Measurements from ENCODE around the gene MPP4. TPM values are rescaled to one million over a fixed set of nuclear protein-coding genes. Genes with fewer than 3 reads are reported as not detected.

Gene MPP4
- total RNA-seq, 1 experiment from 2014 or later = not detected

DNA sequence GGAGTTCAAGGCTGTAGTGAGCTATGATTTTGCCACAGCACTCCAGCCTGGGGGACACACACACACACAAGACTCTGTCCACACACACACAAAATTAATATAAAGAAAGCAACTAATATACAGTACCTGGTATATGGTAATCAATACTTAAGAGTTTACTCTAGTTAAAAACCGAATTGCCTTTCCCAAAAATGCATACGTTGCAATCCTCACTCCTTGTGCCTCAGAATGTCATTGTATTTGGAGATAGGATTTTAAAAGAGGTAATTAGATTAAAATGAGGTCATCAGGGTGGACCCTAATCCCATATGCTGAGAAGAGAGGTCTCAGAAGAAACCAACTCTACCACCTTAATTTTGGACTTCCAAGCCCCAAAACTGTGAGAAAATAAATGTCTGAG is 90.9 kb downstream of the MPP4 start:
- Histone ChIP-seq H3K36me3 (ENCODE audit: low read depth) (no peaks in the 10 kb centered on the region), H3F3A (ENCODE audit: insufficient read depth, low read depth) (no peaks in the 10 kb centered on the region), H4K20me1 (ENCODE audit: insufficient read depth) (no peaks in the 10 kb centered on the region), H2AFZ (no peak overlapping the region), H3K27ac (no peak overlapping the region), H3K4me2 (no peak overlapping the region), H3K4me3 (no peak overlapping the region), H3K9me2 (ENCODE audit: insufficient read depth) (no peaks in the 10 kb centered on the region), H3K4me1 (replicated peaks; ENCODE audit: insufficient read depth) (peaks cover 12% of the 10 kb centered on the region; the same call in 1 of the 2 replicates), H3K9me3 (ENCODE audit: insufficient read depth, low read depth) (no peaks in the 10 kb centered on the region), H3K79me2 (ENCODE audit: low read depth) (no peaks in the 10 kb centered on the region), H3K27me3 (ENCODE audit: insufficient read depth, low read depth) (no peaks in the 10 kb centered on the region)
- DNase-seq = no peak
- BruUV-seq (replicated peaks) = no TSS peak
- ChIA-PET POLR2A (ENCODE audit: unreplicated experiment) (interaction anchor here (0.6 kb wide), 1 partner anchor 630 kb away, joined by 8 read pairs; no protein-coding TSS in a partner anchor), CTCF (no interaction called here)
- intact Hi-C loops (cut with micrococcal nuclease; ENCODE audit: unreplicated experiment) = no loop called here
- TF ChIP-seq, protein P1, sequence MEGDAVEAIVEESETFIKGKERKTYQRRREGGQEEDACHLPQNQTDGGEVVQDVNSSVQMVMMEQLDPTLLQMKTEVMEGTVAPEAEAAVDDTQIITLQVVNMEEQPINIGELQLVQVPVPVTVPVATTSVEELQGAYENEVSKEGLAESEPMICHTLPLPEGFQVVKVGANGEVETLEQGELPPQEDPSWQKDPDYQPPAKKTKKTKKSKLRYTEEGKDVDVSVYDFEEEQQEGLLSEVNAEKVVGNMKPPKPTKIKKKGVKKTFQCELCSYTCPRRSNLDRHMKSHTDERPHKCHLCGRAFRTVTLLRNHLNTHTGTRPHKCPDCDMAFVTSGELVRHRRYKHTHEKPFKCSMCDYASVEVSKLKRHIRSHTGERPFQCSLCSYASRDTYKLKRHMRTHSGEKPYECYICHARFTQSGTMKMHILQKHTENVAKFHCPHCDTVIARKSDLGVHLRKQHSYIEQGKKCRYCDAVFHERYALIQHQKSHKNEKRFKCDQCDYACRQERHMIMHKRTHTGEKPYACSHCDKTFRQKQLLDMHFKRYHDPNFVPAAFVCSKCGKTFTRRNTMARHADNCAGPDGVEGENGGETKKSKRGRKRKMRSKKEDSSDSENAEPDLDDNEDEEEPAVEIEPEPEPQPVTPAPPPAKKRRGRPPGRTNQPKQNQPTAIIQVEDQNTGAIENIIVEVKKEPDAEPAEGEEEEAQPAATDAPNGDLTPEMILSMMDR (conservative IDR thresholded peaks at IDR 0.05) = no peak
- TF ChIP-seq EZH2 (IDR thresholded peaks at IDR 0.05; ENCODE audit: low read depth) = no peak

- Histone ChIP-seq H3K4me2 (no peak overlapping the region), H3K79me2 (ENCODE audit: low read depth) (no peaks in the 10 kb centered on the region), H3K9me2 (ENCODE audit: insufficient read depth) (no peaks in the 10 kb centered on the region), H3K36me3 (ENCODE audit: low read depth) (no peaks in the 10 kb centered on the region), H3F3A (ENCODE audit: insufficient read depth, low read depth) (no peaks in the 10 kb centered on the region), H3K27me3 (ENCODE audit: insufficient read depth, low read depth) (no peaks in the 10 kb centered on the region), H3K27ac (no peak overlapping the region), H4K20me1 (ENCODE audit: insufficient read depth) (no peaks in the 10 kb centered on the region), H3K9me3 (ENCODE audit: insufficient read depth, low read depth) (no peaks in the 10 kb centered on the region), H3K4me3 (no peak overlapping the region), H2AFZ (no peak overlapping the region), H3K4me1 (replicated peaks; ENCODE audit: insufficient read depth) (no peaks in the 10 kb centered on the region; the same call in 1 of the 2 replicates)
- intact Hi-C loops (cut with micrococcal nuclease; ENCODE audit: unreplicated experiment) = no loop called here
- BruUV-seq (replicated peaks) = no TSS peak
- no peak for TF ChIP-seq EZH2 (IDR thresholded peaks at IDR 0.05; ENCODE audit: low read depth)
- TF ChIP-seq, protein P1 (conservative IDR thresholded peaks at IDR 0.05) = no peak
- peak in 1 of 2 experiments; percentile 71 for DNase-seq
- CTCF ChIA-PET = interaction anchor here (0.6 kb wide), 1 partner anchor 54 kb away, joined by 3 read pairs; no protein-coding TSS in a partner anchor
- POLR2A ChIA-PET (ENCODE audit: unreplicated experiment) = interaction anchor here (0.6 to 0.7 kb wide), 3 partner anchors 149 to 787 kb away, joined by 6 to 9 read pairs (median 7); partner anchors contain the start of gene STRADB
These were observed 97.5 kb downstream of the MPP4 start for GRCh38 chr2:201600906-201601305.

- no peak for TF ChIP-seq EZH2 (IDR thresholded peaks at IDR 0.05; ENCODE audit: low read depth)
- TF ChIP-seq, protein P1 (conservative IDR thresholded peaks at IDR 0.05) = no peak
- intact Hi-C loops (cut with micrococcal nuclease; ENCODE audit: unreplicated experiment) = no loop called here
- Histone ChIP-seq H3K4me1 (replicated peaks; ENCODE audit: insufficient read depth) (no peaks in the 10 kb centered on the region; the same call in 1 of the 2 replicates), H3K9me2 (ENCODE audit: insufficient read depth) (no peaks in the 10 kb centered on the region), H3K27ac (no peak overlapping the region), H3K36me3 (ENCODE audit: low read depth) (no peaks in the 10 kb centered on the region), H3F3A (ENCODE audit: insufficient read depth, low read depth) (no peaks in the 10 kb centered on the region), H3K4me3 (no peak overlapping the region), H4K20me1 (ENCODE audit: insufficient read depth) (no peaks in the 10 kb centered on the region), H2AFZ (no peak overlapping the region), H3K27me3 (ENCODE audit: insufficient read depth, low read depth) (no peaks in the 10 kb centered on the region), H3K4me2 (no peak overlapping the region), H3K9me3 (ENCODE audit: insufficient read depth, low read depth) (no peaks in the 10 kb centered on the region), H3K79me2 (ENCODE audit: low read depth) (no peaks in the 10 kb centered on the region)
- ChIA-PET POLR2A (ENCODE audit: unreplicated experiment) (no interaction called here), CTCF (no interaction called here)
- DNase-seq = no peak
- BruUV-seq (replicated peaks) = no TSS peak
These were observed 101.0 kb downstream of the MPP4 start for GRCh38 chr2:201597397-201597796.

Other genes with a start within 250 kb of the MPP4 start
- 18.8 and 33.2 TPM in 2 replicates for gene TRAK2, start 247.2 kb downstream of the MPP4 start, total RNA-seq (2021)
- gene STRADB, start 246.9 kb downstream of the MPP4 start, total RNA-seq (2021) = 24.0 and 32.1 TPM in 2 replicates
- gene TMEM237, start 55.1 kb downstream of the MPP4 start, total RNA-seq (2021) = 21.6 and 24.5 TPM in 2 replicates
- gene ALS2, start 82.3 kb upstream of the MPP4 start, total RNA-seq (2021) = 27.2 and 27.6 TPM in 2 replicates
- not detected in 2 replicates for gene CDK15, start 107.9 kb upstream of the MPP4 start, total RNA-seq (2021)

Measured in PC-9 (cell line).